HepG2 (cell line): ENCODE measurements around the gene USP40. TPM values are rescaled to one million over a fixed set of nuclear protein-coding genes. Genes with fewer than 3 reads are reported as not detected.
A peak's percentile ranks its signal among the peaks of the same experiment; 100 is the strongest.

Source experiments
- ATAC-seq: fragments of 200-7000 bp; cut with Tn5 transposase; 3 replicates; pipeline ENCODE4 v1.9.1; 2020; ENCODE audit warnings: mild to moderate bottlenecking, moderate library complexity
- BruUV-seq: library from RNA; stranded (reverse); fragments of 400-500 nt; replicated peaks from 2 replicates; lab custom pipeline; 2021; lab: Mats Ljungman, UMichigan
- CTCF ChIA-PET: fragments of 300-600 bp; formaldehyde crosslinking; extraction: SDS; loops from one replicate; lab custom pipeline; 2021; ENCODE audit warnings: low total read pairs, inconsistent platforms, low intra/inter-chr PET ratio; lab: Yijun Ruan, JAX
- POLR2A ChIA-PET: fragments of 350-600 bp; sonication (Branson Sonifier 250); formaldehyde crosslinking; loops from one replicate; lab custom pipeline; 2020; ENCODE audit warnings: antibody characterized with exemption, inconsistent platforms; lab: Yijun Ruan, JAX
- DNase-seq: peaks from one replicate; pipeline ENCODE4 v3.0.0-alpha.2; 2015; ENCODE audit warnings: low spot score
- FAIRE-seq: peaks from 3 replicates; lab custom pipeline; 2011; peaks lifted over from hg19 to GRCh38; lab: Jason Lieb, UNC
- H2AFZ ChIP-seq: one replicate; pipeline ENCODE4 v1.6.1; 2011; ENCODE audit warnings: low read length, inconsistent platforms
- H3K27ac ChIP-seq: fragments of 300-600 bp; 3 replicates; pipeline ENCODE4 v1.8.0; 2011; ENCODE audit warnings: mixed run types, mild to moderate bottlenecking, mixed read lengths, low read length, inconsistent platforms; ENCODE audit not compliant: insufficient read depth; ENCODE audit errors: extremely low read length
- H3K27me3 ChIP-seq, 2 experiments: fragments of 200-600 bp in 1 of 2; 2 replicates in 1 of 2; 3 replicates in 1 of 2; pipeline versions ENCODE4 v1.6.0 to v1.8.0; 2011; ENCODE audit warnings: low read length in 2 of 2, mild to moderate bottlenecking in 2 of 2, moderate library complexity in 2 of 2, inconsistent platforms in 1 of 2; ENCODE audit not compliant: insufficient read depth in 2 of 2, control insufficient read depth in 1 of 2
- H3K36me3 ChIP-seq, 2 experiments: fragments of 200-600 bp in 1 of 2; replicated peaks in 1 of 2; 2 replicates in 1 of 2; 3 replicates in 1 of 2; pipeline versions ENCODE4 v1.5.1 to v1.8.0; 2011; ENCODE audit warnings: low read length in 2 of 2, inconsistent platforms in 1 of 2; ENCODE audit not compliant: insufficient read depth in 2 of 2, control insufficient read depth in 1 of 2
- H3K4me1 ChIP-seq: 2 replicates; pipeline ENCODE4 v1.5.1; 2012; ENCODE audit warnings: low read length, inconsistent platforms; ENCODE audit not compliant: insufficient read depth
- H3K4me2 ChIP-seq: 2 replicates; pipeline ENCODE4 v1.6.0; 2011; ENCODE audit warnings: low read depth, low read length, inconsistent platforms
- H3K4me3 ChIP-seq, 3 experiments: fragments of 200-600 bp in 1 of 3; sonication (generic), shearing (Covaris generic) in 1 of 3; replicated peaks in 1 of 3; 2 replicates each; pipeline ENCODE4 v1.5.1; 2011 to 2016; ENCODE audit warnings: low read length in 3 of 3, inconsistent platforms in 2 of 3, low read depth in 2 of 3, mild to moderate bottlenecking in 2 of 3, control low read depth in 1 of 3, mixed read lengths in 1 of 3; ENCODE audit not compliant: insufficient read depth in 1 of 3
- H3K79me2 ChIP-seq: one replicate; pipeline ENCODE4 v1.6.1; 2011; ENCODE audit warnings: low read length, inconsistent platforms; ENCODE audit not compliant: insufficient read depth
- H3K9ac ChIP-seq: 2 replicates; pipeline ENCODE4 v1.6.0; 2011; ENCODE audit warnings: mild to moderate bottlenecking, low read depth, low read length, inconsistent platforms; ENCODE audit not compliant: insufficient read depth
- H3K9me3 ChIP-seq: 2 replicates; pipeline ENCODE4 v1.5.1; 2012; ENCODE audit warnings: mild to moderate bottlenecking, low read length
- H4K20me1 ChIP-seq: 2 replicates; pipeline ENCODE4 v1.6.0; 2011; ENCODE audit warnings: inconsistent platforms, mild to moderate bottlenecking, low read length, moderate library complexity; ENCODE audit not compliant: insufficient read depth
- CEBPB ChIP-seq: IDR thresholded peaks from 2 replicates; pipeline ENCODE4 v1.6.1; 2011; ENCODE audit warnings: low read depth, low read length, improper control_type of control experiment, borderline replicate concordance
- CEBPG ChIP-seq: IDR thresholded peaks from 2 replicates; pipeline ENCODE4 v1.6.1; 2016
- EHMT2 ChIP-seq: fragments of 200-600 bp; sonication (generic); IDR thresholded peaks from 2 replicates; pipeline ENCODE4 v1.7.0; 2017; ENCODE audit warnings: antibody characterized with exemption, low read depth, low read length, borderline replicate concordance
- NR2F6 ChIP-seq, 2 experiments: IDR thresholded peaks; 2 replicates each; pipeline ENCODE4 v1.6.1; 2016; ENCODE audit warnings: antibody characterized with exemption in 1 of 2, mild to moderate bottlenecking in 1 of 2
- POLR2AphosphoS5 ChIP-seq: IDR thresholded peaks from 2 replicates; pipeline ENCODE4 v1.6.1; 2012; ENCODE audit warnings: low read depth, low read length
- PRPF4 ChIP-seq: fragments of 200-400 bp; formaldehyde crosslinking; IDR thresholded peaks from 2 replicates; pipeline ENCODE4 v1.6.1; 2016; ENCODE audit warnings: low read length, low read depth; ENCODE audit not compliant: poor library complexity, severe bottlenecking
- SNAI1 ChIP-seq: sonication (generic); formaldehyde crosslinking; IDR thresholded peaks from 2 replicates; pipeline ENCODE4 v1.5.0; 2020; ENCODE audit warnings: mild to moderate bottlenecking, missing genetic modification reagents, borderline replicate concordance
- ZBTB33 ChIP-seq: sonication (generic); formaldehyde crosslinking; IDR thresholded peaks from 2 replicates; pipeline ENCODE4 v1.4.0; 2020; ENCODE audit warnings: missing genetic modification reagents
- WGBS: methylation state at CpG from one replicate; pipeline ENCODE4 v1.1.6; 2017; ENCODE audit warnings: low lambda C conversion rate; 5-methylcytosine and 5-hydroxymethylcytosine counted together
- in situ Hi-C: cut with HindIII; loops from 2 replicates; pipeline ENCODE4 v1.10.0; 2017; ENCODE audit warnings: low pct_unique_long_range_greater_than_20kb; ENCODE audit not compliant: extremely low pct_ligation_motif_present
- intact Hi-C: fragments of 100-400 bp; cut with micrococcal nuclease; formaldehyde crosslinking; loops from one replicate; pipeline ENCODE4 v1.10.0; 2022; ENCODE audit not compliant: unreplicated experiment
- polyA plus RNA-seq, 8 experiments: library from polyadenylated mRNA; depleted of rRNA in 3 of 8; stranded (reverse) in 7 of 8; unstranded in 1 of 8; fragments of >200 nt; fragmentation: Illumina TruSeq in 4 of 8; extraction: Trizol in 4 of 8; gene quantifications; 2 replicates each; pipeline versions ENCODE4 v1.2.1 to v1.2.3, GENCODE V29; 2011 to 2016; ENCODE audit warnings: low read depth in 4 of 8, missing spikeins in 1 of 8, mixed read lengths in 1 of 8; ENCODE audit not compliant: insufficient read depth in 1 of 8
- total RNA-seq, 5 experiments: library from RNA; depleted of rRNA; stranded (reverse); fragments of >200 nt; fragmentation: Illumina TruSeq; extraction: Trizol; gene quantifications; 2 replicates each; pipeline ENCODE4 v1.2.3, GENCODE V29; 2016; ENCODE audit warnings: low read depth in 1 of 5

USP40 gene
- total and polyA plus RNA-seq, 2 of the 13 experiments (the other 11 are each of a cell fraction or from before 2014, with no cell fraction given), result 41.0 to 46.3 TPM

DNA sequence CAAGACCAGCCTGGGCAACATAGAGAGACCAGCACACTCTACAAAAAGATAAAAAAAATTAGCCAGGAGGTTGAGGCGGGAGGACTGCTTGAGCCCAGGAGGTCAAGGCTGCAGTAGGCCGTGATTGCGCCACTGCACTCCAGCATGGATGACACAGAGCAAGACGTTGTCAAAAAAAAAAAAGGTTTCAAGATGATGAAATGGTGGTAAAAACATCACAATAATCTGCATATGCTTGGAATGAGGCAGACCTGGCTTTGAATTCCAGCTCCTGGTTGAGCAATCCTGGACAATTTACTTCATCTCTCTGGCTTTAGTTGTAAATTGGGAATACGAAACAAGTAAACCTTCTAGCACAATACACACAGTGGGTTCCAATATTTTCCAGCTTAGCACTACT lies 24.1 kb downstream of the USP40 start:
- ChIA-PET POLR2A (no interaction called here), CTCF (no interaction called here)

More for the DNA sequence above, 24.1 kb downstream of the USP40 start:
- Histone ChIP-seq H3K36me3 (peaks cover 7 to 9% of the 10 kb centered on the region in 2 experiments; a peak in 4 of 5 replicates), H3K4me1 (peaks cover 8% of the 10 kb centered on the region; the same call in 1 of the 2 replicates), H2AFZ (no peak overlapping the region), H3K4me2 (no peak overlapping the region), H3K9ac (no peak overlapping the region), H3K9me3 (no peaks in the 10 kb centered on the region), H4K20me1 (no peaks in the 10 kb centered on the region), H3K27ac (no peak overlapping the region), H3K27me3 (no peaks in the 10 kb centered on the region), H3K4me3 (no peak overlapping the region), H3K79me2 (no peaks in the 10 kb centered on the region)
- DNase-seq (no peak), FAIRE-seq (no peak), ATAC-seq (no peak)
- 63% methylated on average over 5 of the region's 5 CpGs for WGBS
- in situ Hi-C loops, result no loop called here
- intact Hi-C loops, result no loop called here
- TF ChIP-seq POLR2AphosphoS5, result no peak
- no peak for TF ChIP-seq SNAI1
- peak; percentile 64; the same call in 1 of the 2 replicates for TF ChIP-seq CEBPB
- TF ChIP-seq EHMT2, result no peak
- peak; percentile 29; the same call in 1 of the 2 replicates for TF ChIP-seq CEBPG (CRISPR knock-in tag)
- no peak for TF ChIP-seq PRPF4
- TF ChIP-seq ZBTB33 (CRISPR knock-in tag), result peak; percentile 70
- TF ChIP-seq NR2F6 (IDR thresholded peaks at IDR 0.05), result 0 out of 2 replicates have a peak, but pooled peaks have one; percentile 19
- TF ChIP-seq NR2F6 (CRISPR knock-in tag; IDR thresholded peaks at IDR 0.05), result no peak
- BruUV-seq, result no TSS peak
